ENCODE measurements around the gene SDF4. TPM values are rescaled to one million over a fixed set of nuclear protein-coding genes. Genes with fewer than 3 reads are reported as not detected.

SDF4 gene
- total RNA-seq, 1 experiment from 2014 or later: 128 TPM

- Mint-ChIP-seq H3K27me3 (ENCODE audit: unreplicated experiment) (no peaks in the 10 kb centered on the region), H3K4me3 (ENCODE audit: low read depth, unreplicated experiment) (no peak overlapping the region), H3K4me1 (ENCODE audit: low read depth, unreplicated experiment) (no peaks in the 10 kb centered on the region), H3K27ac (ENCODE audit: unreplicated experiment) (no peak overlapping the region), H3K9me3 (ENCODE audit: low read depth, unreplicated experiment) (no peaks in the 10 kb centered on the region), H3K36me3 (ENCODE audit: insufficient read depth, unreplicated experiment) (peaks cover 51% of the 10 kb centered on the region)
- intact Hi-C loops (cut with micrococcal nuclease; ENCODE audit: unreplicated experiment): no loop called here
- no TSS peak for BruUV-seq (replicated peaks)
- no peak for DNase-seq
- TF ChIP-seq, protein P1, sequence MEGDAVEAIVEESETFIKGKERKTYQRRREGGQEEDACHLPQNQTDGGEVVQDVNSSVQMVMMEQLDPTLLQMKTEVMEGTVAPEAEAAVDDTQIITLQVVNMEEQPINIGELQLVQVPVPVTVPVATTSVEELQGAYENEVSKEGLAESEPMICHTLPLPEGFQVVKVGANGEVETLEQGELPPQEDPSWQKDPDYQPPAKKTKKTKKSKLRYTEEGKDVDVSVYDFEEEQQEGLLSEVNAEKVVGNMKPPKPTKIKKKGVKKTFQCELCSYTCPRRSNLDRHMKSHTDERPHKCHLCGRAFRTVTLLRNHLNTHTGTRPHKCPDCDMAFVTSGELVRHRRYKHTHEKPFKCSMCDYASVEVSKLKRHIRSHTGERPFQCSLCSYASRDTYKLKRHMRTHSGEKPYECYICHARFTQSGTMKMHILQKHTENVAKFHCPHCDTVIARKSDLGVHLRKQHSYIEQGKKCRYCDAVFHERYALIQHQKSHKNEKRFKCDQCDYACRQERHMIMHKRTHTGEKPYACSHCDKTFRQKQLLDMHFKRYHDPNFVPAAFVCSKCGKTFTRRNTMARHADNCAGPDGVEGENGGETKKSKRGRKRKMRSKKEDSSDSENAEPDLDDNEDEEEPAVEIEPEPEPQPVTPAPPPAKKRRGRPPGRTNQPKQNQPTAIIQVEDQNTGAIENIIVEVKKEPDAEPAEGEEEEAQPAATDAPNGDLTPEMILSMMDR (IDR thresholded peaks at IDR 0.05; ENCODE audit: unreplicated experiment): no peak
- CTCF ChIA-PET: no interaction called here
These were observed 27.3 kb upstream of the SDF4 start for GRCh38 chr1:1259119-1259488.

DNA sequence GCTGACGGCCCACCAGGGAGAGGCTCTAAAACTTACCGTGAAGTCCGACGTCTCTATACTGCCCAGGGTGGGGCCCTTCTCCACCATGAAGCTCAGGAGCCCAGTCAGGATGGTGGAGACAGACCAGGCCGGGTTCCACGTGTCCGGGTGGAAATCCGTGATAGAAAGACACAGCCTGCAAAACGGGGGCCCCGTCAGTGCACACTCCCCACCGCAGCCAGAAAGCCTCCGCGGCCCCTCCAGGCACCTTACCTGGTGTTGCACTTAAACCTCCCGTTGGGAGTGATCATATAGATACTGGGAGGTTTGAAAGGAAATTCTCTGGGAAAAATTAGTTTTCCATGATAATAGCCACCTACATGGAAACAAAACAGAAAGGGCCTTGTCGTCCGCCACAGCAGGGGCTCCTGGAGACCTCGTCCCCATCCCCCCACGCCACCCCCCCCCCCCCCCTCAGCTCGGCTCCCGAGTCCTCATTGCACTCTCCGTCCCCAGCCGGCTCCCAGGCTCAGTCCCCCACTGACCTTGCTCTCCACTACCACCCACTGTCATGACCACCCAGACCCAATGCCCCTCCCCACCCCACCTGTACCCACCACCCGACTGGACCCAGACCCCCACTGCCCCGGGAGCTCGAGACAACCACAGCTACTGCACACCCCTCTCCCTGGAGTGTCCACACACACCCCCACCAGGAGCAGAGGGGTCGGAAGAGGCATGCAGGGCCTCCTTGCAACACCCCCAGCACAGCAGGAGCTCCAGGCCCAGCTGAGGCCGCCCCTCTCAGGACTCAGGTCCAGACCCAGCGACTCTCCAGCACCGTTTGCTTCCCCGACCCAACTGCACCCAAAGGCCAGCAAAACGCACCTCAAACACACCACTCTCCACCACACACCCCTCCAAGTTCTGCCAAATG is 25.4 kb upstream of the SDF4 start:
- Mint-ChIP-seq H3K27me3 (ENCODE audit: unreplicated experiment) (no peaks in the 10 kb centered on the region), H3K4me1 (ENCODE audit: low read depth, unreplicated experiment) (no peaks in the 10 kb centered on the region), H3K9me3 (ENCODE audit: low read depth, unreplicated experiment) (no peaks in the 10 kb centered on the region), H3K4me3 (ENCODE audit: low read depth, unreplicated experiment) (no peak overlapping the region), H3K27ac (ENCODE audit: unreplicated experiment) (no peak overlapping the region), H3K36me3 (ENCODE audit: insufficient read depth, unreplicated experiment) (peaks cover 65% of the 10 kb centered on the region)
- no peak for DNase-seq
- TF ChIP-seq, protein P1 (IDR thresholded peaks at IDR 0.05; ENCODE audit: unreplicated experiment): no peak
- CTCF ChIA-PET: no interaction called here
- intact Hi-C loops (cut with micrococcal nuclease; ENCODE audit: unreplicated experiment): no loop called here
- BruUV-seq (replicated peaks): no TSS peak

GRCh38 chr1:1255611-1256010 is 23.8 kb upstream of the SDF4 start:
- Mint-ChIP-seq H3K27ac (ENCODE audit: unreplicated experiment) (no peak overlapping the region), H3K4me1 (ENCODE audit: low read depth, unreplicated experiment) (no peaks in the 10 kb centered on the region), H3K4me3 (ENCODE audit: low read depth, unreplicated experiment) (no peak overlapping the region), H3K27me3 (ENCODE audit: unreplicated experiment) (no peaks in the 10 kb centered on the region), H3K9me3 (ENCODE audit: low read depth, unreplicated experiment) (no peaks in the 10 kb centered on the region), H3K36me3 (ENCODE audit: insufficient read depth, unreplicated experiment) (peaks cover 52% of the 10 kb centered on the region)
- DNase-seq: no peak
- CTCF ChIA-PET: no interaction called here
- no TSS peak for BruUV-seq (replicated peaks)
- intact Hi-C loops (cut with micrococcal nuclease; ENCODE audit: unreplicated experiment): no loop called here
- TF ChIP-seq, protein P1 (IDR thresholded peaks at IDR 0.05; ENCODE audit: unreplicated experiment): no peak

DNA sequence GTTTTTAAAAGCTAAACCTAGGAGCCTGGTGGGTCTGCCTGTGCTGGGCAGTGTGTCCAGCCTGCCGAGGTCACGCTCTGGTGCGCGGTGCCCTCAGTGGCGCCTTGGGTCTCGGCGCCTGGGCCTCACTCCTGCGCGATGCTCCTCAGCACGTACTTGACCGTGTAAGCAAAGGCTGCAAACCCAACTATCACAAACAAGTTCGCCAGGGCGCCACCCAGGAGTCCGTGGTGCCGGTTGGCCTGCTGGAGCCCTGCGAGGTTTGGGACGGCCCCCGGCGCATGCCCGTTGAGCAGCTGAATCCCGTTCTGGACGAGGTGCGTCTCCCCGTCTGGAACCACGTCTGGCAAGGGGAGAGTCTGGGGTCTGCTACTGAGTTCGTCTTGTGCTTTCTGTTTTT is 23.3 kb upstream of the SDF4 start:
- no peak for DNase-seq
- CTCF ChIA-PET: no interaction called here
- H3K4me1 Mint-ChIP-seq (ENCODE audit: low read depth, unreplicated experiment): no peaks in the 10 kb centered on the region
- no peaks in the 10 kb centered on the region for H3K9me3 Mint-ChIP-seq (ENCODE audit: low read depth, unreplicated experiment)
- no peaks in the 10 kb centered on the region for H3K27me3 Mint-ChIP-seq (ENCODE audit: unreplicated experiment)
- no peak overlapping the region for H3K4me3 Mint-ChIP-seq (ENCODE audit: low read depth, unreplicated experiment)
- BruUV-seq (replicated peaks): no TSS peak
- TF ChIP-seq, protein P1 (IDR thresholded peaks at IDR 0.05; ENCODE audit: unreplicated experiment): no peak
- intact Hi-C loops (cut with micrococcal nuclease; ENCODE audit: unreplicated experiment): no loop called here
- no peak overlapping the region for H3K27ac Mint-ChIP-seq (ENCODE audit: unreplicated experiment)
- H3K36me3 Mint-ChIP-seq (ENCODE audit: insufficient read depth, unreplicated experiment): peaks cover 48% of the 10 kb centered on the region
